Activated T-helper 2 cell treated with anti-CD3 and anti-CD28 coated beads, Interferon-gamma antibody, Interleukin-2, Interleukin-4, amounts not matched to agents 10 μg/mL and 5 μg/mL and 100 μg/mL, durations not matched to agents 14 hours and 24 hours and 36 hours (primary cell): ENCODE data around the gene CDK14. TPM values are rescaled to one million over a fixed set of nuclear protein-coding genes. Genes with fewer than 3 reads are reported as not detected.

ENCODE experiments used
- DNase-seq: peaks from one replicate; pipeline ENCODE4 v3.0.0; 2021; ENCODE audit warnings: low spot score
- H3K27ac Mint-ChIP-seq: one replicate; pipeline ENCODE4 v1.8.0; 2021; ENCODE audit warnings: mixed read lengths
- H3K27me3 Mint-ChIP-seq: one replicate; pipeline ENCODE4 v1.8.0; 2021; ENCODE audit warnings: low read depth, mixed read lengths
- H3K36me3 Mint-ChIP-seq: one replicate; pipeline ENCODE4 v1.8.0; 2021; ENCODE audit warnings: low read depth, mixed read lengths
- H3K4me1 Mint-ChIP-seq: one replicate; pipeline ENCODE4 v1.8.0; 2021; ENCODE audit warnings: low read depth, mixed read lengths
- H3K4me3 Mint-ChIP-seq: one replicate; pipeline ENCODE4 v1.8.0; 2021; ENCODE audit warnings: low read depth, mild to moderate bottlenecking, moderate library complexity, mixed read lengths
- H3K9me3 Mint-ChIP-seq: one replicate; pipeline ENCODE4 v1.8.0; 2021; ENCODE audit warnings: mixed read lengths
- intact Hi-C: fragments of 100-400 bp; cut with micrococcal nuclease; formaldehyde crosslinking; loops from one replicate; pipeline ENCODE4 v1.15.1; 2023
- total RNA-seq: library from RNA; stranded (reverse); gene quantifications from 2 replicates; pipeline ENCODE4 v1.2.3, GENCODE V29; 2022

The CDK14 gene
- total RNA-seq, 1 donor from 2014 or later = 2.2 TPM

DNA sequence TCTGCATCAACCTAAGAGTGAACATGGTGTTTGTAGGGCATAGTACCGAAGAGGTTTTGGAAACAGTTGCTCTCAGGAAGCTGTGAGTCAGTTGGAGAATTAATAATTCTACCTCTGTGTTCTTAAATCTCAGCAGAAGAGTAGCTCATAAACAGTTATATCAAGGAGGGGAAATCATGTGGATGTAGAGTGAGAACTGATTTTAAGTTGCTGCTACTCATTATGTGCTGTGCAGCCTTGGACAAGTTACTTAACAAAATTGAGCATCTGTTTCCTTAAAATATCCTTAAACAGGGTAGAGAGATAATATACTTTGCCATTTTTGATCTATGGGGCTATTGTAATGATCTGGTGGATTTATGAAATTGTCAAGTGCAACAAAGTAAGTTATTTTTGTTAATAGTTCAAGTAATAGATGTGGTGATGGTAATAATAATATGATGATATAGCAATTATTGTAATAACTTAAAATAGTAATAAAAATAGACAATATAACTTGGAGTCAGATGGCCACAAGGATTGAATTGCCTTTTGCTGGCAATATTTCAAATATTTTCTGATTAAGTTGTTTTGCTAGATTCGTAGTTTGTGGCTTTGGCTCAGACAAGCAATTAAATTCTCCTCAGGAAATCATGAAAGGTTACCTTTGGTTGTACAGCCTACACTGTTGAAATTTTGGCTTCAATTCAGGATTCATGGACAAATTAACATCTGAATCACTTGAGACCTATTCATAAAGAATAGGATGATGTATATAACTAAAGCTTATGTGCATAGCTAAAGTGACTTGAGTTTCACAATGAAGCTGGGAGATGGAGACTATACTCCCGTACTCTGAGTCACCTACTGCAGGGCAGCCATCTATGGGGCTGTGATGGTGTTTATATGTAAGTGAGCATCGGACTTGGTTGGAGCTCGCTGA is 228.5 kb downstream of the CDK14 start:
- H3K4me1 Mint-ChIP-seq = no peaks in the 10 kb centered on the region
- DNase-seq = no peak
- no peaks in the 10 kb centered on the region for H3K36me3 Mint-ChIP-seq
- peaks cover 8% of the 10 kb centered on the region for H3K9me3 Mint-ChIP-seq
- H3K27ac Mint-ChIP-seq = no peak overlapping the region
- no peak overlapping the region for H3K4me3 Mint-ChIP-seq
- intact Hi-C loops = no loop called here
- H3K27me3 Mint-ChIP-seq = peaks cover 8% of the 10 kb centered on the region

DNA sequence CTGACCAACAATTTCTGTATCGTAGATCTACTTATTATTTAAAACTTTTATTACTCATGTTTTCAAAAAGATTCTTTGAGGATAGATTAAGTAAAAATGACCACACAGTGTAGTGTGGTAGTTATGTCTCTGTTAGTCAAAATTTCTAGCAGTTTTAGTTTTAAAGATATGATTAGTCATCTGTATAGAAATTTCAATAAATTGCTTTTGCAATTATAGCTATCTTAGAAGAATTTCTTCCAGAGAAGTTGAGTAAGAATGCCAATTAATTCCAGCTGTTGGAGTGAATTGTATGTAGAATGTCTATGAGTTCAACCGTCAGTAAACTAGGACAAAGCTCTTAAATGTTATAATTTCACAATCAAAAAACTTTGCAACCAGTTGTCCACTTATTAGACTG is 229.7 kb downstream of the CDK14 start:
- no peaks in the 10 kb centered on the region for H3K36me3 Mint-ChIP-seq
- peaks cover 2% of the 10 kb centered on the region for H3K27me3 Mint-ChIP-seq
- peaks cover 8% of the 10 kb centered on the region for H3K9me3 Mint-ChIP-seq
- no peak for DNase-seq
- H3K27ac Mint-ChIP-seq = no peak overlapping the region
- H3K4me3 Mint-ChIP-seq = no peak overlapping the region
- intact Hi-C loops = no loop called here
- H3K4me1 Mint-ChIP-seq = no peaks in the 10 kb centered on the region

DNA sequence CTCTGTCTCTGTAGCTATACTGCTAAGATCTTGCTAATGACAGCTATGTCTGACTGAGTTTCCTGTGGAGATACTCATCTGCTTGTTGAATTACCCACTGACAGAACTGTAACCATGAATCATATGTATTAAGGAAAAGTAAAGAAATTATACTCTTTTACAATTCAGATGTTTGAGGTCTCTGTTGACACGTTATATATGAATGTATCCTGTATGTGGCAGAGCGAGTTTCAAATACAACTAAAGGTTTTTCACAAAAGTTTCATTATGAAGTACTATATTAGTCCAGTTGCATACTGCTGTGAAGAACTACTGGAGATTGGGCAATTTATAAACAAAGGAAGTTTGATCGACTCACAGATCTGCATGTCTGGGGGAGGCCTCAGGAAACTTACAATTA is 232.5 kb downstream of the CDK14 start:
- DNase-seq = no peak
- no peak overlapping the region for H3K4me3 Mint-ChIP-seq
- no peaks in the 10 kb centered on the region for H3K36me3 Mint-ChIP-seq
- no peaks in the 10 kb centered on the region for H3K4me1 Mint-ChIP-seq
- intact Hi-C loops = no loop called here
- no peaks in the 10 kb centered on the region for H3K27me3 Mint-ChIP-seq
- peaks cover 8% of the 10 kb centered on the region for H3K9me3 Mint-ChIP-seq
- no peak overlapping the region for H3K27ac Mint-ChIP-seq

DNA sequence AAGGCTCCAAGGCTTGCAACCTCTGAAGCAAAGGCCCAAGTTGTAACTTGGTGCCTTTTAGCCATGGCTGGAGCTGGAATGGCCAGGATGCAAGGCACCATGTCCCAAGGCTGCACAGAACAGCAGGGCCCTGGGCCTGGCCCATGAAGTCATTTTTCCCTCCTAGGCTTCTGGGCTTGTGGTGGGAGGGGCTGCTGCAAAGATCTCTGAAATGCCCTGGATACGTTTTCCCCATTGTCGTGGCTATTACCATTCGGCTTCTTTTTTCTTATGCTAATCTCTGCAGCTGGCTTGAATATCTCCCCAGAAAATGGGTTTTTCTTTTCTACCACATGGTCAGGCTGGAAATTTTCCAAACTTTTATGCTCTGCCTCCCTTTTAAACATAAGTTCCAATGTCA is 234.2 kb downstream of the CDK14 start:
- no peak overlapping the region for H3K4me3 Mint-ChIP-seq
- H3K36me3 Mint-ChIP-seq = no peaks in the 10 kb centered on the region
- intact Hi-C loops = no loop called here
- no peak overlapping the region for H3K27ac Mint-ChIP-seq
- H3K27me3 Mint-ChIP-seq = no peaks in the 10 kb centered on the region
- peaks cover 8% of the 10 kb centered on the region for H3K9me3 Mint-ChIP-seq
- H3K4me1 Mint-ChIP-seq = no peaks in the 10 kb centered on the region
- DNase-seq = no peak

GRCh38 chr7:90832726-90833125 is 236.6 kb downstream of the CDK14 start:
- DNase-seq = no peak
- Mint-ChIP-seq H3K4me3 (no peak overlapping the region), H3K36me3 (no peaks in the 10 kb centered on the region)

DNA sequence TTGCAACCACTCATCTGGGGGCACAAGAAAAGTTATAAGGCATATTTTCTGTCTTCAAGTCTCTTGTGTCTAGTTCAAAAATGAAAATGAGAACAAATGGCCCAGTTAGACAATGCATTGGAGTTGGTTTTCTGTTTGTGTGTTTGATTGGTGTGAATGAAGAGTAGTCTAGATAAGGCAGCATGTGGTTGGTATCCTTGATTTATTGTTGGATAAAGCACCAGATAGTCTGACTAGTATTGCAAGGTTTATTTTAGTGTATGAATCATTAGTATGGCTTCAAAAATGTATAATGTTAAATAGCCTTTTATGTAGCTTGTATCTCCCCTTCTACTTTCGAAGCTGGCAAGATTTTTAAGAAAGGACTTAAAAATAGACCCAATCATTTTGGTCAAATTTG is 237.3 kb downstream of the CDK14 start:
- intact Hi-C loops = no loop called here
- no peaks in the 10 kb centered on the region for H3K27me3 Mint-ChIP-seq
- H3K27ac Mint-ChIP-seq = no peak overlapping the region
- H3K36me3 Mint-ChIP-seq = no peaks in the 10 kb centered on the region
- H3K9me3 Mint-ChIP-seq = peaks cover 11% of the 10 kb centered on the region
- no peak overlapping the region for H3K4me3 Mint-ChIP-seq
- H3K4me1 Mint-ChIP-seq = no peaks in the 10 kb centered on the region
- DNase-seq = no peak

More at GRCh38 chr7:90832726-90833125, 236.6 kb downstream of the CDK14 start:
- H3K27me3 Mint-ChIP-seq = no peaks in the 10 kb centered on the region
- no peak overlapping the region for H3K27ac Mint-ChIP-seq
- H3K4me1 Mint-ChIP-seq = no peaks in the 10 kb centered on the region
- intact Hi-C loops = no loop called here
- peaks cover 10% of the 10 kb centered on the region for H3K9me3 Mint-ChIP-seq

DNA sequence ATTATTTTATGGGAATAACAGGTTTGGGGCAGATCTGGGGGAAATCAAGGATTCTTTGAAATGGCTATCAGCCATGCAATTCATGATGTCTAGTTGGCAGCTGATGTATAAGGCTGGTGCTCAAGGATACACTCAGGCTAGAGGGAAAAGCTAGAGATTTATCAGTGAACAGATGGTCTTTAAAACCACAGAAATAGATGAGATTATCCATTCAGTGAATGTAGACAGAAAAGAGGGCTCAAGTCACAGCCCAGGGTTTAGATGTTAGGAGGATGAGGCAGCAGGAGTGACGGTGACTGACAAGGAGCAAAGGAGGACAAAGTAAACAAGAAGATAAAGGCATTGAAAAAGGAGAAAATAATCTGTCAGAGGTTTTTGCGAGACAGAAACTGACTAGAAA is 238.7 kb downstream of the CDK14 start:
- H3K9me3 Mint-ChIP-seq = peaks cover 12% of the 10 kb centered on the region
- intact Hi-C loops = no loop called here
- no peak overlapping the region for H3K4me3 Mint-ChIP-seq
- H3K27me3 Mint-ChIP-seq = no peaks in the 10 kb centered on the region
- DNase-seq = no peak
- H3K4me1 Mint-ChIP-seq = no peaks in the 10 kb centered on the region
- H3K36me3 Mint-ChIP-seq = no peaks in the 10 kb centered on the region
- no peak overlapping the region for H3K27ac Mint-ChIP-seq

- no peaks in the 10 kb centered on the region for H3K4me1 Mint-ChIP-seq
- H3K27me3 Mint-ChIP-seq = no peaks in the 10 kb centered on the region
- H3K9me3 Mint-ChIP-seq = peaks cover 12% of the 10 kb centered on the region
- H3K27ac Mint-ChIP-seq = no peak overlapping the region
- H3K4me3 Mint-ChIP-seq = no peak overlapping the region
- no peak for DNase-seq
- intact Hi-C loops = no loop called here
- no peaks in the 10 kb centered on the region for H3K36me3 Mint-ChIP-seq
Observed at GRCh38 chr7:90835861-90836260, 239.7 kb downstream of the CDK14 start.

DNA sequence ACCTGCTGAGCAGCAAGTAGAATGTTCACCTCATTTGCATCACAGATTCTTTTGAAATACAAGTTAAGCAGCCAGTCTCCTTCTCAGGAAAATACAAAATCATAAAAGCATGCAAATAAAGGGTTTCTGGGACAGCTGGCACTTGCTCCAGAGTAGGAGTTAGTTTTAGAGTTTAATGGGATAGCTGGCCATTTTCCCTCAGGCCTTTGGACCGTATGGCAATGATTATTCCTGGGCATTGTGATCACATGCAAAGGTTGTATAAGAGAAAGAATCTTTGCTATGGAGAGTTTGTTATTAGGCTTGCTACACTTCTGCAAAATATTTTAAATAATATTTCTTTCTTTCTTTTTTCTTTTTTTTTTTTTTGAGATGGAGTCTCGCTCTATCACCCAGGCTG is 240.8 kb downstream of the CDK14 start:
- H3K27me3 Mint-ChIP-seq = no peaks in the 10 kb centered on the region
- no peak overlapping the region for H3K4me3 Mint-ChIP-seq
- H3K9me3 Mint-ChIP-seq = peaks cover 12% of the 10 kb centered on the region
- no peak overlapping the region for H3K27ac Mint-ChIP-seq
- intact Hi-C loops = no loop called here
- no peaks in the 10 kb centered on the region for H3K4me1 Mint-ChIP-seq
- no peak for DNase-seq
- no peaks in the 10 kb centered on the region for H3K36me3 Mint-ChIP-seq

DNA sequence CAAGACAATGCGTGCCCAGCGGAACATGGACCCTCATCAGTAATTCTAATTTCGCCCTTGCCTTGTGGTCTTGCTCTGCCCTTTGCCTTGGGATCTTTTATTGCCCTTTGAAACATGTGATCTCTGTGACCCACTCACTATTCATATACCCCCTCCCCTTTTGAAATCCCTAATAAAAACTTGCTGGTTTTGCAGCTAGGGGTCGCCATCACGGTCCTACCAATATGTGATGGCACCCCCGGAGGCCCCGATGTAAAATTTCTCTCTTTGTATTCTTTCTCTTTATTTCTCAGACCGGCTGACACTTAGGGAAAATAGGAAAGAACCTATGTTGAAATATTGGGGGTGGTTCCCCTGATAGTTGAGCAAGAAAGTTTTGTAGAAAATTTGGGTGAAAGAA is 242.7 kb downstream of the CDK14 start:
- intact Hi-C loops = no loop called here
- DNase-seq = no peak
- H3K27ac Mint-ChIP-seq = no peak overlapping the region
- H3K4me3 Mint-ChIP-seq = no peak overlapping the region
- H3K4me1 Mint-ChIP-seq = no peaks in the 10 kb centered on the region
- H3K27me3 Mint-ChIP-seq = no peaks in the 10 kb centered on the region
- no peaks in the 10 kb centered on the region for H3K36me3 Mint-ChIP-seq
- peaks cover 12% of the 10 kb centered on the region for H3K9me3 Mint-ChIP-seq

GRCh38 chr7:90839316-90839715 is 243.2 kb downstream of the CDK14 start:
- Mint-ChIP-seq H3K36me3 (no peaks in the 10 kb centered on the region), H3K4me1 (no peaks in the 10 kb centered on the region), H3K27me3 (no peaks in the 10 kb centered on the region), H3K4me3 (no peak overlapping the region), H3K27ac (no peak overlapping the region), H3K9me3 (peaks cover 12% of the 10 kb centered on the region)
- no peak for DNase-seq
- intact Hi-C loops = no loop called here

GRCh38 chr7:90839727-90840291 is 243.7 kb downstream of the CDK14 start:
- Mint-ChIP-seq H3K4me3 (no peak overlapping the region), H3K4me1 (no peaks in the 10 kb centered on the region), H3K9me3 (peaks cover 12% of the 10 kb centered on the region), H3K27me3 (no peaks in the 10 kb centered on the region), H3K27ac (no peak overlapping the region), H3K36me3 (no peaks in the 10 kb centered on the region)
- intact Hi-C loops = no loop called here
- DNase-seq = no peak

- Mint-ChIP-seq H3K27ac (no peak overlapping the region), H3K9me3 (peaks cover 12% of the 10 kb centered on the region), H3K4me1 (no peaks in the 10 kb centered on the region), H3K4me3 (no peak overlapping the region), H3K36me3 (no peaks in the 10 kb centered on the region), H3K27me3 (no peaks in the 10 kb centered on the region)
- intact Hi-C loops = no loop called here
- no peak for DNase-seq
Observed at GRCh38 chr7:90841759-90842429, 245.8 kb downstream of the CDK14 start.
